H9 (cell line): ENCODE data around the gene PROSER3. TPM values are rescaled to one million over a fixed set of nuclear protein-coding genes. Genes with fewer than 3 reads are reported as not detected.
A peak's percentile ranks its signal among the peaks of the same experiment; 100 is the strongest.

Experiments
- DNase-seq: peaks from one replicate; pipeline ENCODE4 v3.0.0-alpha.2; 2017
- H2AFZ ChIP-seq: one replicate; pipeline ENCODE4 v1.6.1; 2013; ENCODE audit warnings: mild to moderate bottlenecking, low read length, control low read depth, moderate library complexity
- H2AK5ac ChIP-seq: 2 replicates; pipeline ENCODE4 v1.6.1; 2013; ENCODE audit warnings: low read length, control low read depth, mixed read lengths; ENCODE audit not compliant: insufficient read length
- H2BK120ac ChIP-seq: one replicate; pipeline ENCODE4 v1.6.1; 2013; ENCODE audit warnings: low read depth, mild to moderate bottlenecking, low read length, control low read depth, inconsistent platforms; ENCODE audit not compliant: poor library complexity, severe bottlenecking
- H2BK12ac ChIP-seq: 2 replicates; pipeline ENCODE4 v1.6.1; 2013; ENCODE audit warnings: low read length, control low read depth, mixed read lengths, low read depth; ENCODE audit not compliant: insufficient read length
- H2BK15ac ChIP-seq: 2 replicates; pipeline ENCODE4 v1.6.1; 2013; ENCODE audit warnings: low read depth, low read length, control low read depth
- H2BK20ac ChIP-seq: one replicate; pipeline ENCODE4 v1.6.1; 2013; ENCODE audit warnings: low read depth, mild to moderate bottlenecking, low read length, control low read depth, inconsistent platforms; ENCODE audit not compliant: poor library complexity, severe bottlenecking
- H2BK5ac ChIP-seq: 2 replicates; pipeline ENCODE4 v1.6.1; 2013; ENCODE audit warnings: low read length, control low read depth, mixed read lengths; ENCODE audit not compliant: insufficient read length
- H3K14ac ChIP-seq: 2 replicates; pipeline ENCODE4 v1.6.1; 2013; ENCODE audit warnings: low read length, control low read depth; ENCODE audit not compliant: insufficient read depth
- H3K18ac ChIP-seq: 2 replicates; pipeline ENCODE4 v1.6.1; 2013; ENCODE audit warnings: low read depth, mild to moderate bottlenecking, mixed read lengths, low read length, control low read depth; ENCODE audit not compliant: insufficient read length
- H3K23ac ChIP-seq: 2 replicates; pipeline ENCODE4 v1.6.1; 2013; ENCODE audit warnings: low read length, control low read depth, mixed read lengths, low read depth; ENCODE audit not compliant: insufficient read length
- H3K23me2 ChIP-seq: 2 replicates; pipeline ENCODE4 v1.6.1; 2013; ENCODE audit warnings: low read depth, mild to moderate bottlenecking, mixed read lengths, low read length, control low read depth; ENCODE audit not compliant: insufficient read length, poor library complexity, severe bottlenecking
- H3K27ac ChIP-seq: 2 replicates; pipeline ENCODE4 v1.5.1; 2013; ENCODE audit warnings: low read length, control low read depth, mixed read lengths, low read depth; ENCODE audit not compliant: insufficient read length
- H3K27me3 ChIP-seq: 2 replicates; pipeline ENCODE4 v1.6.1; 2013; ENCODE audit warnings: low read length, control low read depth, inconsistent platforms; ENCODE audit not compliant: insufficient read depth
- H3K4ac ChIP-seq: 2 replicates; pipeline ENCODE4 v1.6.1; 2013; ENCODE audit warnings: low read depth, mild to moderate bottlenecking, control low read depth, inconsistent platforms, low read length, moderate library complexity
- H3K4me1 ChIP-seq: 2 replicates; pipeline ENCODE4 v1.6.1; 2013; ENCODE audit warnings: low read length, control low read depth, inconsistent platforms; ENCODE audit not compliant: insufficient read depth
- H3K4me2 ChIP-seq: 2 replicates; pipeline ENCODE4 v1.6.1; 2013; ENCODE audit warnings: low read length, control low read depth, mixed read lengths; ENCODE audit not compliant: insufficient read length, insufficient read depth
- H3K56ac ChIP-seq: 2 replicates; pipeline ENCODE4 v1.6.1; 2013; ENCODE audit warnings: low read depth, mild to moderate bottlenecking, mixed read lengths, low read length, control low read depth; ENCODE audit not compliant: insufficient read length
- H3K79me1 ChIP-seq: 2 replicates; pipeline ENCODE4 v1.6.1; 2013; ENCODE audit warnings: low read depth, mild to moderate bottlenecking, moderate library complexity, low read length, control low read depth, inconsistent platforms; ENCODE audit not compliant: insufficient read depth, poor library complexity, severe bottlenecking
- H3K79me2 ChIP-seq: 2 replicates; pipeline ENCODE4 v1.6.1; 2013; ENCODE audit warnings: low read length, control low read depth, inconsistent platforms; ENCODE audit not compliant: insufficient read depth
- H3K9ac ChIP-seq: 2 replicates; pipeline ENCODE4 v1.6.1; 2013; ENCODE audit warnings: low read length, control low read depth, mixed read lengths; ENCODE audit not compliant: insufficient read length; ENCODE audit errors: extremely low read depth
- H3K9me3 ChIP-seq: one replicate; pipeline ENCODE4 v1.6.1; 2013; ENCODE audit warnings: low read depth, low read length, inconsistent platforms; ENCODE audit not compliant: control insufficient read depth
- H3T11ph ChIP-seq: one replicate; pipeline ENCODE4 v1.6.1; 2013; ENCODE audit warnings: mild to moderate bottlenecking, low read length, control low read depth, inconsistent platforms
- H4K20me1 ChIP-seq: one replicate; pipeline ENCODE4 v1.6.1; 2013; ENCODE audit not compliant: control insufficient read depth, insufficient read length, insufficient read depth
- H4K5ac ChIP-seq: 2 replicates; pipeline ENCODE4 v1.6.1; 2013; ENCODE audit warnings: low read depth, mild to moderate bottlenecking, mixed read lengths, low read length, control low read depth; ENCODE audit not compliant: insufficient read length
- H4K8ac ChIP-seq: replicated peaks from 2 replicates; pipeline ENCODE4 v1.6.1; 2013; ENCODE audit warnings: low read length, control low read depth, mixed read lengths, low read depth; ENCODE audit not compliant: insufficient read length
- H4K91ac ChIP-seq: 2 replicates; pipeline ENCODE4 v1.6.1; 2013; ENCODE audit warnings: low read depth, mild to moderate bottlenecking, moderate library complexity, mixed read lengths, low read length, control low read depth; ENCODE audit not compliant: insufficient read length
- H3K27ac Mint-ChIP-seq, 3 experiments: 2 replicates in 2 of 3; 3 replicates in 1 of 3; pipeline ENCODE4 v1.8.0; 2020 to 2021; ENCODE audit warnings: mixed read lengths in 3 of 3, mild to moderate bottlenecking in 1 of 3, moderate library complexity in 1 of 3
- H3K27me3 Mint-ChIP-seq: 2 replicates; pipeline ENCODE4 v1.8.0; 2021; ENCODE audit warnings: low read depth, mild to moderate bottlenecking, moderate library complexity, mixed read lengths
- H3K36me3 Mint-ChIP-seq, 3 experiments: 2 replicates in 2 of 3; 3 replicates in 1 of 3; pipeline ENCODE4 v1.8.0; 2020 to 2021; ENCODE audit warnings: low read depth in 3 of 3, mixed read lengths in 3 of 3; ENCODE audit not compliant: insufficient read depth in 1 of 3
- H3K4me1 Mint-ChIP-seq, 2 experiments: 2 replicates each; pipeline ENCODE4 v1.8.0; 2020; ENCODE audit warnings: mixed read lengths in 2 of 2
- H3K4me3 Mint-ChIP-seq, 2 experiments: 2 replicates in 1 of 2; 3 replicates in 1 of 2; pipeline ENCODE4 v1.8.0; 2020 to 2021; ENCODE audit warnings: mild to moderate bottlenecking in 2 of 2, mixed read lengths in 2 of 2, moderate library complexity in 1 of 2
- H3K9me3 Mint-ChIP-seq, 2 experiments: 2 replicates in 1 of 2; 3 replicates in 1 of 2; pipeline ENCODE4 v1.8.0; 2020; ENCODE audit warnings: mild to moderate bottlenecking in 2 of 2, mixed read lengths in 2 of 2, moderate library complexity in 1 of 2
- WGBS: extraction: QIAGEN DNeasy Blood & Tissue Kit; methylation state at CpG from one replicate; pipeline ENCODE4 v1.1.7; 2013; ENCODE audit warnings: missing lambda C conversion rate, low lambda C conversion rate, mixed read lengths; ENCODE audit not compliant: insufficient read length; ENCODE audit errors: extremely low coverage; 5-methylcytosine and 5-hydroxymethylcytosine counted together
- total RNA-seq: library from RNA; stranded (reverse); gene quantifications from 2 replicates; pipeline ENCODE4 v1.2.1, GENCODE V29; 2021
- TF ChIP-seq, protein P1 (sequence below): fragments of 200-600 bp; sonication (generic); conservative IDR thresholded peaks from 3 replicates; pipeline ENCODE4 v1.8.0; 2021; ENCODE audit warnings: antibody characterized with exemption, mild to moderate bottlenecking

Gene PROSER3
- total RNA-seq, 1 experiment from 2014 or later = 29.1 TPM

DNA sequence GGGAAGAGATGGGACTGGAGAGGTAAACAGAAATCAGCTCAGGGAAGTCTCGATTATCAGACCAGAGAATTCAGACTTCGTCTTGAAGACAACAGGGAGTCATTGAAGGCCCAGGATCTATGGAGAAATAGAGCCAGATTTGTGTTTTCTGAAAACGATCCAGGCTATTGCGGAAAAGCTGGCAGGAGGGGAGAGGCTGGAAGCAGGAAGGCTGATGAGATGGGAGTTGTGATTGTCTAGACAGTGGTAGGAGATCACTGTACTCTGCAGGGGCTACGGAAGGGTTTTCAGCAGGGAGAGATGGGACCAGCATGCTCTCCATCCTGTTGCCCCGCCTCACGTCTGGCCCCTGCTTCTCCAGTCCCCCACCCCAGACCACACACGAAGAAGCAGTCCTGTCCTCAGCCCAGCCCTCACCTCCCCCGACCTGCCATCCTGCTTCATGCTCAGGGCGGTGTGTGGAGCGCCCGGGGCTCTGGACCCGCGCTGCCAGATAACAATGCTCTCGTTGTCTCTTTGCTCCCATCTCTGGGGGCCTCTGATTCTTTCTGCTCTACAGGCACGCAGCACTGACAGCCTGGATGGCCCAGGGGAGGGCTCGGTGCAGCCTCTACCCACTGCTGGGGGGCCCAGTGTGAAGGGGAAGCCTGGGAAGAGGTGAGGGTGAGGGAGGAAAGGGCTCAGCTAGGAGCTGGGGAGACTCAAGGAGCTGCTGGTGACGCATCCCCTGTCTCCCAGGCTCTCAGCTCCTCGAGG, 19.3 kb downstream of the PROSER3 start:
- Mint-ChIP-seq H3K36me3 (peaks cover 0 to 4% (median 2%) of the 10 kb centered on the region in 3 experiments; a peak in 2 of 7 replicates), H3K27ac (peak overlapping the region in 1 of 3 experiments; percentile 63; a peak in 1 of 7 replicates)
- no peak overlapping the region for H3K9ac ChIP-seq

More for the DNA sequence above, 19.3 kb downstream of the PROSER3 start:
- Histone ChIP-seq H3K18ac (no peak overlapping the region), H4K20me1 (no peaks in the 10 kb centered on the region), H3K56ac (no peak overlapping the region), H3K14ac (0 out of 2 replicates have a peak overlapping the region, but pooled peaks have one; percentile 13), H4K5ac (no peak overlapping the region), H2BK15ac (no peak overlapping the region), H3K27me3 (no peaks in the 10 kb centered on the region), H3K4me1 (peaks cover 5% of the 10 kb centered on the region; the same call in 1 of the 2 replicates), H3K9me3 (no peaks in the 10 kb centered on the region), H3K79me1 (no peaks in the 10 kb centered on the region), H2AFZ (no peak overlapping the region), H4K91ac (no peak overlapping the region), H2AK5ac (no peak overlapping the region), H3K27ac (no peak overlapping the region), H3K79me2 (no peaks in the 10 kb centered on the region), H3K23me2 (peaks cover 5% of the 10 kb centered on the region), H3T11ph (no peak overlapping the region), H3K23ac (no peak overlapping the region), H4K8ac (no peak overlapping the region), H2BK20ac (no peak overlapping the region), H3K4me2 (no peak overlapping the region), H2BK12ac (no peak overlapping the region), H2BK120ac (no peak overlapping the region), H3K4ac (no peak overlapping the region), H2BK5ac (no peak overlapping the region)
- Mint-ChIP-seq H3K9me3 (no peaks in the 10 kb centered on the region; a peak in 1 of 5 replicates), H3K27me3 (peaks cover 39% of the 10 kb centered on the region), H3K4me3 (peak overlapping the region; percentile 65 to 88), H3K4me1 (peaks cover 31 to 39% of the 10 kb centered on the region in 2 experiments)
- WGBS = no CpG with 5 or more reads among the region's 19 CpGs
- TF ChIP-seq, protein P1, sequence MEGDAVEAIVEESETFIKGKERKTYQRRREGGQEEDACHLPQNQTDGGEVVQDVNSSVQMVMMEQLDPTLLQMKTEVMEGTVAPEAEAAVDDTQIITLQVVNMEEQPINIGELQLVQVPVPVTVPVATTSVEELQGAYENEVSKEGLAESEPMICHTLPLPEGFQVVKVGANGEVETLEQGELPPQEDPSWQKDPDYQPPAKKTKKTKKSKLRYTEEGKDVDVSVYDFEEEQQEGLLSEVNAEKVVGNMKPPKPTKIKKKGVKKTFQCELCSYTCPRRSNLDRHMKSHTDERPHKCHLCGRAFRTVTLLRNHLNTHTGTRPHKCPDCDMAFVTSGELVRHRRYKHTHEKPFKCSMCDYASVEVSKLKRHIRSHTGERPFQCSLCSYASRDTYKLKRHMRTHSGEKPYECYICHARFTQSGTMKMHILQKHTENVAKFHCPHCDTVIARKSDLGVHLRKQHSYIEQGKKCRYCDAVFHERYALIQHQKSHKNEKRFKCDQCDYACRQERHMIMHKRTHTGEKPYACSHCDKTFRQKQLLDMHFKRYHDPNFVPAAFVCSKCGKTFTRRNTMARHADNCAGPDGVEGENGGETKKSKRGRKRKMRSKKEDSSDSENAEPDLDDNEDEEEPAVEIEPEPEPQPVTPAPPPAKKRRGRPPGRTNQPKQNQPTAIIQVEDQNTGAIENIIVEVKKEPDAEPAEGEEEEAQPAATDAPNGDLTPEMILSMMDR = no peak
- DNase-seq = peak; percentile 77
